Endothelial cell of umbilical vein (primary cell): ENCODE results near the gene DPP10. TPM values are rescaled to one million over a fixed set of nuclear protein-coding genes. Genes with fewer than 3 reads are reported as not detected.

Experiments used
- BruUV-seq: library from RNA; stranded (reverse); fragments of 400-500 nt; replicated peaks from 2 replicates; lab custom pipeline; 2021; lab: Mats Ljungman, UMichigan
- CTCF ChIA-PET: fragments of 300-600, 350-600 bp; sonication (Branson Sonifier 250); formaldehyde crosslinking; loops from one replicate; lab custom pipeline; 2021; ENCODE audit warnings: antibody characterized with exemption, inconsistent platforms; lab: Charles Lee
- POLR2A ChIA-PET: fragments of 300-600, 350-600 bp; sonication (Branson Sonifier 250); formaldehyde crosslinking; loops from one replicate; lab custom pipeline; 2021; ENCODE audit warnings: antibody characterized with exemption, inconsistent platforms; lab: Charles Lee
- DNase-seq: peaks from one replicate; pipeline ENCODE4 v3.0.0-alpha.2; 2011; ENCODE audit warnings: low read depth, low spot score
- FAIRE-seq: peaks from 2 replicates; lab custom pipeline; 2011; peaks lifted over from hg19 to GRCh38; lab: Jason Lieb, UNC
- H2AFZ ChIP-seq: 2 replicates; pipeline ENCODE4 v1.6.0; 2012; ENCODE audit warnings: low read depth, low read length, control low read depth, inconsistent platforms
- H3K27ac ChIP-seq: 2 replicates; pipeline ENCODE4 v1.5.1; 2011; ENCODE audit warnings: low read depth, mild to moderate bottlenecking, control low read depth, low read length, moderate library complexity; ENCODE audit not compliant: insufficient read depth
- H3K27me3 ChIP-seq, 2 experiments: 2 replicates each; pipeline versions ENCODE4 v1.6.0 to v1.6.1; 2011; ENCODE audit warnings: low read length in 2 of 2, mixed read lengths in 1 of 2; ENCODE audit not compliant: control insufficient read depth in 2 of 2, insufficient read depth in 2 of 2
- H3K36me3 ChIP-seq, 2 experiments: 2 replicates in 1 of 2; 3 replicates in 1 of 2; pipeline ENCODE4 v1.5.1; 2011; ENCODE audit warnings: low read length in 2 of 2, mild to moderate bottlenecking in 1 of 2, moderate library complexity in 1 of 2; ENCODE audit not compliant: control insufficient read depth in 2 of 2, insufficient read depth in 2 of 2; ENCODE audit errors: extremely low read depth in 1 of 2
- H3K4me1 ChIP-seq: 3 replicates; pipeline ENCODE4 v1.5.1; 2011; ENCODE audit warnings: mild to moderate bottlenecking, low read length; ENCODE audit not compliant: control insufficient read depth, insufficient read depth; ENCODE audit errors: extremely low read depth
- H3K4me2 ChIP-seq: 2 replicates; pipeline ENCODE4 v1.6.1; 2011; ENCODE audit warnings: low read length, control low read depth, mixed read lengths; ENCODE audit not compliant: insufficient read depth
- H3K4me3 ChIP-seq, 3 experiments: fragments of 200-600 bp in 1 of 3; sonication (generic), shearing (Covaris generic) in 1 of 3; replicated peaks in 1 of 3; 2 replicates each; pipeline ENCODE4 v1.5.1; 2011 to 2016; ENCODE audit warnings: control low read depth in 3 of 3, low read length in 3 of 3, mild to moderate bottlenecking in 2 of 3, inconsistent platforms in 1 of 3, low read depth in 1 of 3, moderate library complexity in 1 of 3; ENCODE audit not compliant: insufficient read depth in 1 of 3
- H3K79me2 ChIP-seq: 2 replicates; pipeline ENCODE4 v1.6.0; 2012; ENCODE audit warnings: low read length, inconsistent platforms; ENCODE audit not compliant: control insufficient read depth, insufficient read depth
- H3K9ac ChIP-seq: replicated peaks from 2 replicates; pipeline ENCODE3; 2011; ENCODE audit warnings: low read length, control low read depth; ENCODE audit not compliant: insufficient read depth; ENCODE audit errors: extremely low read depth
- H3K9me1 ChIP-seq: replicated peaks from 3 replicates; pipeline ENCODE4 v1.6.0; 2011; ENCODE audit warnings: mild to moderate bottlenecking, low read length; ENCODE audit not compliant: control insufficient read depth, insufficient read depth; ENCODE audit errors: extremely low read depth
- H3K9me3 ChIP-seq: replicated peaks from 2 replicates; pipeline ENCODE4 v1.5.1; 2012; ENCODE audit warnings: low read length, inconsistent platforms; ENCODE audit not compliant: control insufficient read depth, insufficient read depth
- H4K20me1 ChIP-seq: replicated peaks from 2 replicates; pipeline ENCODE3; 2011; ENCODE audit warnings: mild to moderate bottlenecking, low read length; ENCODE audit not compliant: control insufficient read depth, insufficient read depth; ENCODE audit errors: extremely low read depth
- EZH2 ChIP-seq: IDR thresholded peaks from 2 replicates; pipeline ENCODE4 v1.6.1; 2012; ENCODE audit warnings: borderline replicate concordance, low read depth, mild to moderate bottlenecking, moderate library complexity, low read length, inconsistent platforms; ENCODE audit not compliant: severe bottlenecking
- FOS ChIP-seq: IDR thresholded peaks from 2 replicates; pipeline ENCODE4 v1.6.1; 2011; ENCODE audit warnings: mild to moderate bottlenecking, low read length, moderate library complexity, borderline replicate concordance; ENCODE audit not compliant: insufficient read depth
- GATA2 ChIP-seq: IDR thresholded peaks from 2 replicates; pipeline ENCODE4 v1.7.0; 2011; ENCODE audit warnings: low read depth, mild to moderate bottlenecking, moderate library complexity, mixed read lengths, low read length; ENCODE audit not compliant: insufficient read length, insufficient read depth
- MAX ChIP-seq: IDR thresholded peaks from 2 replicates; pipeline ENCODE4 v1.6.1; 2011; ENCODE audit not compliant: insufficient read depth, insufficient read length
- MYC ChIP-seq: IDR thresholded peaks from one replicate; pipeline ENCODE4 v1.6.1; 2011; ENCODE audit warnings: mild to moderate bottlenecking, low read depth, low read length
- POLR2A ChIP-seq: IDR thresholded peaks from 2 replicates; pipeline ENCODE4 v1.6.1; 2012; ENCODE audit warnings: low read depth, mild to moderate bottlenecking, control low read depth, low read length
- POLR2AphosphoS5 ChIP-seq: IDR thresholded peaks from 2 replicates; pipeline ENCODE4 v1.6.1; 2012; ENCODE audit warnings: low read depth, mild to moderate bottlenecking, control low read depth, low read length, moderate library complexity; ENCODE audit not compliant: insufficient read depth
- dilution Hi-C: fragments of 300-500 bp; cut with MboI; formaldehyde crosslinking; loops from one replicate; pipeline ENCODE4 v1.15.0; 2019; ENCODE audit warnings: low sequenced_read_pairs; ENCODE audit not compliant: extremely low pct_ligation_motif_present
- intact Hi-C: fragments of 100-400 bp; cut with micrococcal nuclease; formaldehyde crosslinking; loops from one replicate; pipeline ENCODE4 v1.10.0; 2022
- polyA plus RNA-seq, 4 experiments: library from polyadenylated mRNA; depleted of rRNA in 3 of 4; stranded (reverse) in 3 of 4; unstranded in 1 of 4; fragments of >200 nt; gene quantifications; 2 replicates each; pipeline versions ENCODE4 v1.2.1 to v1.2.3, GENCODE V29; 2011 to 2012; ENCODE audit warnings: missing spikeins in 1 of 4
- total RNA-seq: library from RNA; stranded (reverse); gene quantifications from 2 replicates; pipeline ENCODE4 v1.2.3, GENCODE V29; 2021
- TF ChIP-seq, protein P1 (sequence below), 2 donors: IDR thresholded peaks; 1 replicate in 1 of 2; 2 replicates in 1 of 2; pipeline ENCODE4 v1.5.1; 2011; ENCODE audit warnings: low read length in 2 of 2, mild to moderate bottlenecking in 2 of 2, moderate library complexity in 2 of 2, control low read depth in 1 of 2, inconsistent platforms in 1 of 2, low read depth in 1 of 2; ENCODE audit not compliant: insufficient read depth in 1 of 2; ENCODE audit errors: extremely low read depth in 1 of 2

The DPP10 gene
- total and polyA plus RNA-seq, 2 donors (not counting 3 experiments of a cell fraction or from before 2014, with no cell fraction given): not detected

DNA sequence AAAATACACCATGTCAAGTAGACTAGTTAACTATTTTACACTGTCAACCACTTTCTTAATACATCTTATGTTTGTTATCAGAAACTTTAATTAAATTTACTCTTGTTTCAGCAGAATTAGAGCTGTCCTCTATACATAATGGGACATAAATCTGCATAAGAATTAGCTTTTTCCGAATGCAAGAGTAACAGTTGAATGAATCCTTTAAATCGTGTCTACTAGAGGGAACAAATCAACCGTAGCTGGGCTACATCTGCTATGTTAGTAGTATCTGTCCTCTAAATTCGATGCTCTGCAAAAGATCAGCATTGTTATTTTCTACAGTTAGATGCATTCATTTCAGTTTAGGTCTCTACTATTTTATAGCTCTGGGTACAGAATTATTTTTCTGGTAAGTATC, 1090.6 kb downstream of the DPP10 start:
- CTCF ChIA-PET: no interaction called here
- no peak overlapping the region for H3K9ac ChIP-seq
- H3K9me1 ChIP-seq: no peaks in the 10 kb centered on the region
- H3K4me1 ChIP-seq: no peaks in the 10 kb centered on the region
- FAIRE-seq (no peak), DNase-seq (no peak)
- POLR2A ChIA-PET: no interaction called here
- H3K27ac ChIP-seq: no peak overlapping the region
- H3K79me2 ChIP-seq: no peaks in the 10 kb centered on the region
- peaks cover 3% of the 10 kb centered on the region for H3K9me3 ChIP-seq
- no peak overlapping the region for H3K4me3 ChIP-seq
- H2AFZ ChIP-seq: no peak overlapping the region
- no peaks in the 10 kb centered on the region for H3K27me3 ChIP-seq
- no peaks in the 10 kb centered on the region for H4K20me1 ChIP-seq
- no TSS peak for BruUV-seq
- dilution Hi-C loops: no loop called here
- H3K4me2 ChIP-seq: no peak overlapping the region
- no peaks in the 10 kb centered on the region for H3K36me3 ChIP-seq
- intact Hi-C loops: no loop called here
- TF ChIP-seq EZH2 (no peak), FOS (no peak), MYC (no peak), GATA2 (no peak), MAX (no peak), POLR2AphosphoS5 (no peak), POLR2A (no peak)
- TF ChIP-seq, protein P1, sequence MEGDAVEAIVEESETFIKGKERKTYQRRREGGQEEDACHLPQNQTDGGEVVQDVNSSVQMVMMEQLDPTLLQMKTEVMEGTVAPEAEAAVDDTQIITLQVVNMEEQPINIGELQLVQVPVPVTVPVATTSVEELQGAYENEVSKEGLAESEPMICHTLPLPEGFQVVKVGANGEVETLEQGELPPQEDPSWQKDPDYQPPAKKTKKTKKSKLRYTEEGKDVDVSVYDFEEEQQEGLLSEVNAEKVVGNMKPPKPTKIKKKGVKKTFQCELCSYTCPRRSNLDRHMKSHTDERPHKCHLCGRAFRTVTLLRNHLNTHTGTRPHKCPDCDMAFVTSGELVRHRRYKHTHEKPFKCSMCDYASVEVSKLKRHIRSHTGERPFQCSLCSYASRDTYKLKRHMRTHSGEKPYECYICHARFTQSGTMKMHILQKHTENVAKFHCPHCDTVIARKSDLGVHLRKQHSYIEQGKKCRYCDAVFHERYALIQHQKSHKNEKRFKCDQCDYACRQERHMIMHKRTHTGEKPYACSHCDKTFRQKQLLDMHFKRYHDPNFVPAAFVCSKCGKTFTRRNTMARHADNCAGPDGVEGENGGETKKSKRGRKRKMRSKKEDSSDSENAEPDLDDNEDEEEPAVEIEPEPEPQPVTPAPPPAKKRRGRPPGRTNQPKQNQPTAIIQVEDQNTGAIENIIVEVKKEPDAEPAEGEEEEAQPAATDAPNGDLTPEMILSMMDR (IDR thresholded peaks at IDR 0.05; ENCODE audit: extremely low read depth in 1 of 2, insufficient read depth in 1 of 2, low read depth in 1 of 2, low read length in 2 of 2): no peak
